IPS-11a (cell line): ENCODE results near the gene SLC43A2.
"Not testable (repeated sequence)": the region's sequence is repeated elsewhere in the genome, so short reads cannot be mapped to it uniquely, and the experiment has no call there.

Experiments
- H3K4me3 ChIP-seq: one replicate; pipeline ENCODE4 v1.5.1; 2013; ENCODE audit warnings: low read depth, low read length, control low read depth

SLC43A2 gene

GRCh38 chr17:1545618-1546017 lies 83.0 kb downstream of the SLC43A2 start:
- H3K4me3 ChIP-seq, result no peak overlapping the region

- H3K4me3 ChIP-seq, result no peak overlapping the region
Observed at GRCh38 chr17:1542316-1542715, 86.3 kb downstream of the SLC43A2 start.

- no peak overlapping the region for H3K4me3 ChIP-seq
Observed at GRCh38 chr17:1541367-1541904, 87.2 kb downstream of the SLC43A2 start.

GRCh38 chr17:1539811-1540210 lies 88.8 kb downstream of the SLC43A2 start:
- no peak overlapping the region for H3K4me3 ChIP-seq

GRCh38 chr17:1535737-1536136 lies 92.9 kb downstream of the SLC43A2 start:
- H3K4me3 ChIP-seq, result no peak overlapping the region

GRCh38 chr17:1533661-1534325 lies 94.8 kb downstream of the SLC43A2 start:
- H3K4me3 ChIP-seq, result no peak overlapping the region

- H3K4me3 ChIP-seq, result no peak overlapping the region
Observed at GRCh38 chr17:1532836-1533602, 95.6 kb downstream of the SLC43A2 start.

- no peak overlapping the region for H3K4me3 ChIP-seq
Observed at GRCh38 chr17:1529863-1530262, 98.8 kb downstream of the SLC43A2 start.

- not testable (repeated sequence) for H3K4me3 ChIP-seq
Observed at GRCh38 chr17:1526876-1527275, 101.8 kb downstream of the SLC43A2 start.

GRCh38 chr17:1522626-1523025 lies 106.0 kb downstream of the SLC43A2 start:
- no peak overlapping the region for H3K4me3 ChIP-seq

GRCh38 chr17:1521086-1521640 lies 107.5 kb downstream of the SLC43A2 start:
- no peak overlapping the region for H3K4me3 ChIP-seq

GRCh38 chr17:1519678-1520077 lies 109.0 kb downstream of the SLC43A2 start:
- H3K4me3 ChIP-seq, result no peak overlapping the region
